ENCODE results near the gene TSPAN3.

Gene TSPAN3

DNA sequence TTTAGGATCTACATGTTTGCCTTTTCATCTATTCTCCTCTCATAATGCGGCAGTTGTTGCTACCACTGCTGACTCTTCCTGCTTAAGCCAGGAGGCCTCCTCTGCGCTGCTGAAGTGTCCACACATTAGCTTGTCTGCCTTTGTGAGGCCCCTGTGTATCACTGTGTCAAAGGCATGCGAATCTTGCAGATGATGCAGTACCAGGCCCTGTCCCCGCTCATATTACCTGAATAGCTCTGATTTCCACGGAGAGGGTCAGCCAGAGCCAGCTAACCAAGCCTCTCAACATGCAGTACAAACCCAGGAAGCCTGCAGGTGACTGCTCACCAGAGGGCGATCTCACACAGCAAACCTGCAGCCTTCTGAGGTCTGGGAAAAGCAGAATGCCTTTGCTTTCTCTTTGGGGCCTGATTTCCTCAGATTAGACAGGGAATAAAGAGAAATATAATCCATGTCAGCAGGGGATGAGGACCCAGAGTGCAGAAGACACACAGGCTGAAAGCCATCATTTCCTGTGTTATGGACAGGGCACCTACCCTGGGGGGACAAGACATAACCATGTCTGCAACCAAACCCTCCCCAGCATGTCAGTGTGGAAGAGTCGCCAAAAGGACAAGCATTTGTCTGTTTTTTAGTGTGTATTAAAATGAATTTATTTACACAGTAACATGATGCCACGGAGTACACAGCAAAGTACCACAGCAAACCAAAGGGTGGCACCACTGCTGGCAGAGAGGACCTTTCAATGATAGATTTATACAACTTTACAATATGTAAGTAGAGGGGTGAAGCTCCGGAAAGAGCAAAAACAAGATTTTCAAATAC is 36.8 kb upstream of the TSPAN3 start:
- Histone ChIP-seq H3K4me3 (ENCODE audit: insufficient read length, low read depth) (no peak overlapping the region), H3K36me3 (ENCODE audit: insufficient read depth, insufficient read length, low read length) (peaks cover 6% of the 10 kb centered on the region), H3K9me3 (ENCODE audit: insufficient read depth, low read length) (no peaks in the 10 kb centered on the region), H3K4me1 (ENCODE audit: insufficient read depth, insufficient read length) (peaks cover 10% of the 10 kb centered on the region), H3K9ac (ENCODE audit: insufficient read length, low read depth) (no peak overlapping the region), H3K27me3 (ENCODE audit: insufficient read depth, insufficient read length) (no peaks in the 10 kb centered on the region)
- peak; percentile 70 for DNase-seq (ENCODE audit: low read depth, low spot score)
- TF ChIP-seq ZNF274 (IDR thresholded peaks at IDR 0.05; ENCODE audit: low read depth, low read length) = no peak
- TF ChIP-seq SUZ12 (IDR thresholded peaks at IDR 0.05; ENCODE audit: extremely low read depth, insufficient read depth, insufficient read length) = no peak
- no peak for TF ChIP-seq YY1 (IDR thresholded peaks at IDR 0.05; ENCODE audit: insufficient read depth, insufficient read length)

DNA sequence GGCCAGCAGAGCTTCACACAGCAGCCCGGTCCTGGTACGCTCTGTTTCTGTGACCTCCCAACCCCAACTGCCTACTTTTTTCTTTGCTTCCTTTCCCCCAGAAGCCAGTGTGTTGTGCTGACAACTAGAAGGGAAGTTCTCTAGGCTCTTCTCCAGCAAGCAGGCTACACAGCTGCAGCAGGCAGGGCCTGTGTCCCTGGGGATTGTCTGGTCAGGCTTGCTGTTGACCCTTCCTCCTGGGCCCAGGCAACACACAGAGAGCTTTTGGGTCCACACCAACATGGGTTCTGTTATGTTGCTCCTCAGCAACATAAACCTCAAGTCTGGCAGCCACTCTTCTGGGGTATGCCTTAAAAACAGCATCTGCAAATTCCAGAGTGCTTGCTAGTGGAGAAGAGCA is 36.2 kb upstream of the TSPAN3 start:
- H3K9me3 ChIP-seq (ENCODE audit: insufficient read depth, low read length) = no peaks in the 10 kb centered on the region
- TF ChIP-seq ZNF274 (IDR thresholded peaks at IDR 0.05; ENCODE audit: low read depth, low read length) = no peak
- TF ChIP-seq YY1 (IDR thresholded peaks at IDR 0.05; ENCODE audit: insufficient read depth, insufficient read length) = no peak
- DNase-seq (ENCODE audit: low read depth, low spot score) = no peak
- H3K4me1 ChIP-seq (ENCODE audit: insufficient read depth, insufficient read length) = peaks cover 10% of the 10 kb centered on the region
- H3K9ac ChIP-seq (ENCODE audit: insufficient read length, low read depth) = no peak overlapping the region
- no peaks in the 10 kb centered on the region for H3K27me3 ChIP-seq (ENCODE audit: insufficient read depth, insufficient read length)
- peaks cover 6% of the 10 kb centered on the region for H3K36me3 ChIP-seq (ENCODE audit: insufficient read depth, insufficient read length, low read length)
- H3K4me3 ChIP-seq (ENCODE audit: insufficient read length, low read depth) = no peak overlapping the region

DNA sequence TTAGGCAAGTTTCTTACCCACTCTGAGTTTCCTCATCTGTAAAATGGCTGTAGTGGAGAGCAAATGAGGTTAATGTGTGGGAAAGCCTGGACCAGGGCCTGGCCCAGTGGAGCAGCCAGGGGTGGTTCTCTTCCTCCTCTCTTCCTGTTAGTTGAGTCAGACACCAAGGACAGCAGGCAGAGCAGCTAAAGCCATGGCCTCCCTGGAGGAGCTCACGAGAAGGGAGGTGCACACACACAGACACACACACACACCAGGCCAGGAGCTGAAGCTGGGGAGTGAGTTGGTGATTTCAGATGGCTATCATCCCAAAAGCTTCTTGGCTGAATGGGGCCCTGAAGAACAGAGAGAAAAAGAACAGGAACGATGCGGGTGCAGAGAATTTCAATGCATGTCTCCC is 33.2 kb upstream of the TSPAN3 start:
- no peak for TF ChIP-seq ZNF274 (IDR thresholded peaks at IDR 0.05; ENCODE audit: low read depth, low read length)
- no peak for TF ChIP-seq SUZ12 (IDR thresholded peaks at IDR 0.05; ENCODE audit: extremely low read depth, insufficient read depth, insufficient read length)
- no peak for TF ChIP-seq YY1 (IDR thresholded peaks at IDR 0.05; ENCODE audit: insufficient read depth, insufficient read length)
- DNase-seq (ENCODE audit: low read depth, low spot score) = no peak
- Histone ChIP-seq H3K4me1 (ENCODE audit: insufficient read depth, insufficient read length) (peaks cover 10% of the 10 kb centered on the region), H3K4me3 (ENCODE audit: insufficient read length, low read depth) (no peak overlapping the region), H3K27me3 (ENCODE audit: insufficient read depth, insufficient read length) (no peaks in the 10 kb centered on the region), H3K9ac (ENCODE audit: insufficient read length, low read depth) (no peak overlapping the region), H3K36me3 (ENCODE audit: insufficient read depth, insufficient read length, low read length) (no peaks in the 10 kb centered on the region), H3K9me3 (ENCODE audit: insufficient read depth, low read length) (no peaks in the 10 kb centered on the region)

DNA sequence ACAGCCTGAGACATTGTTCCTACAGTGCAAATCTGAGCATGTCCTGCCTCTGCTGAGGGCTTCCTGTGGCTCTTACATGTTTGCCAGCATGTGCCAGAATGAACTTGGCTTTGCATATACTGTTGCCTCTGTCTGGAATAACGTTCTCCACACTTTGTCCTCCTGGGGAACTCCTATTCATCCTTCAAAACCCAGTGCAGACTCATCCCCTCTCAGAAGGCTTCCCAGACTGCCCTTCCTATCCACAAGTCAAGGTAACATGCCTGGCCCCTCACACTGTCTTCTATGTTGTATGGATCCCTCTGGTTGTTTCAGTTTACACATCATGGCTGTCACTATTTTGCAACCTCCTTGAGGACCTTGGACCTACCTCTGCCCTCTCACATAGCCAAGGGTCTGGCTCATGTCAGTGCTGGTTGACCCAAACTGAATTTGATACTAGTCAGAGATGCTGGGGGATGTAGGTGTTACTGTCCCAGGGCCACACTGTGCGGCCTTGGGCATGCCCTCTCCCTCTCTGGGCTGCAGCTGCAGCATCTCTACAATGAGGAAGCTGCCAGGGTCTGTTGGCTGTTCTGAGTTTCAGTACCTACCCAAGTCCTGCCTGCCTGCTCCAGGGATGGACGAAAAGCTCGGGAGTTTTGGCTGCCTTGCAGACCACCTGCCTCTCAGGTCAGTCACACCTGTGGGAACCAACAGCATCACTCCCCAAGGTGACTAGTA is 29.0 kb upstream of the TSPAN3 start:
- Histone ChIP-seq H3K4me1 (ENCODE audit: insufficient read depth, insufficient read length) (peaks cover under 1% of the 10 kb centered on the region), H3K27me3 (ENCODE audit: insufficient read depth, insufficient read length) (no peaks in the 10 kb centered on the region), H3K36me3 (ENCODE audit: insufficient read depth, insufficient read length, low read length) (no peaks in the 10 kb centered on the region), H3K9ac (ENCODE audit: insufficient read length, low read depth) (no peak overlapping the region), H3K4me3 (ENCODE audit: insufficient read length, low read depth) (no peak overlapping the region), H3K9me3 (ENCODE audit: insufficient read depth, low read length) (no peaks in the 10 kb centered on the region)
- DNase-seq (ENCODE audit: low read depth, low spot score) = no peak
- no peak for TF ChIP-seq ZNF274 (IDR thresholded peaks at IDR 0.05; ENCODE audit: low read depth, low read length)

DNA sequence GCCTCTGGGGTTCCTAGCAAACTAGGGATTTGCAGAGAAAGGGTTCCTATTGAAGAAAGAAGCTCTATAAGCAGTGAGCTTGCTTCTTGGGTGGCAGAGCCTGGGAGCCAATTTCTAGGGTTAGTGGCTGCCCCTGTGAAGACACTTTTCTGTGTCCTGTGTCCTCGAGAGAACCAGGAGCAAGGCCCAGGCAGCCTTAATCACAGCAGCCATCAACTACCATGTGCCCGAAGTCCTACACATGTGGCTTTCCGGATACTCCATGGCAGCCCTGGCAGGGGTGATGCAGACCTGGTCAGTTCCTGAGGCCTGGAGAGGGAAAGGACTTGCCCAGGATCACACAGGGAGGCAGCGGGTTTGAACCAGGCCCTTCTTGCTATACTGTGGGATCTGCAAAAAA is 27.7 kb upstream of the TSPAN3 start:
- Histone ChIP-seq H3K9me3 (ENCODE audit: insufficient read depth, low read length) (no peaks in the 10 kb centered on the region), H3K4me1 (ENCODE audit: insufficient read depth, insufficient read length) (no peaks in the 10 kb centered on the region), H3K9ac (ENCODE audit: insufficient read length, low read depth) (no peak overlapping the region), H3K36me3 (ENCODE audit: insufficient read depth, insufficient read length, low read length) (no peaks in the 10 kb centered on the region), H3K4me3 (ENCODE audit: insufficient read length, low read depth) (no peak overlapping the region), H3K27me3 (ENCODE audit: insufficient read depth, insufficient read length) (no peaks in the 10 kb centered on the region)
- no peak for TF ChIP-seq SUZ12 (IDR thresholded peaks at IDR 0.05; ENCODE audit: extremely low read depth, insufficient read depth, insufficient read length)
- TF ChIP-seq ZNF274 (IDR thresholded peaks at IDR 0.05; ENCODE audit: low read depth, low read length) = no peak
- TF ChIP-seq YY1 (IDR thresholded peaks at IDR 0.05; ENCODE audit: insufficient read depth, insufficient read length) = no peak
- no peak for DNase-seq (ENCODE audit: low read depth, low spot score)

DNA sequence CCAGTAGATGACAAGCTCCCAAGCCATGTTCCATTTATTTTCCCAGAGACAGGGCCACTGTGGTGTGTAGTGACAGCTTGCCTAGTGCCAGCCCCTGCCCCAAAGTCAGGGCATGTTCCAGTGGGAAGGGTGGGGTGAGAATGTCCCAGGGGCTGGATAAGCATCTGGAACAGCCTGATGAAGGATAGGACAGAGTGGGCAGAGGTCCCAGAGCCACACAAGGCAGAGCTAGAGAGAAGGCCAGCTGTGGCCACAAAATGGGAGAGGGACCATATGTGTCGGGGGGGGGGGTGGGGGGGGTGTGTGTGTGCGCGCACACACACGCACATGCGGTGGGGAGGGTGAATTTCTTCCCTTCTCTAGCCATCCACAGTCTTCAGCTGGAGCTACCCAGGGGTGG is 27.0 kb upstream of the TSPAN3 start:
- Histone ChIP-seq H3K36me3 (ENCODE audit: insufficient read depth, insufficient read length, low read length) (no peaks in the 10 kb centered on the region), H3K4me3 (ENCODE audit: insufficient read length, low read depth) (no peak overlapping the region), H3K9ac (ENCODE audit: insufficient read length, low read depth) (no peak overlapping the region), H3K9me3 (ENCODE audit: insufficient read depth, low read length) (no peaks in the 10 kb centered on the region), H3K27me3 (ENCODE audit: insufficient read depth, insufficient read length) (no peaks in the 10 kb centered on the region), H3K4me1 (ENCODE audit: insufficient read depth, insufficient read length) (no peaks in the 10 kb centered on the region)
- no peak for DNase-seq (ENCODE audit: low read depth, low spot score)
- TF ChIP-seq ZNF274 (IDR thresholded peaks at IDR 0.05; ENCODE audit: low read depth, low read length) (no peak), YY1 (IDR thresholded peaks at IDR 0.05; ENCODE audit: insufficient read depth, insufficient read length) (no peak), SUZ12 (IDR thresholded peaks at IDR 0.05; ENCODE audit: extremely low read depth, insufficient read depth, insufficient read length) (no peak)

DNA sequence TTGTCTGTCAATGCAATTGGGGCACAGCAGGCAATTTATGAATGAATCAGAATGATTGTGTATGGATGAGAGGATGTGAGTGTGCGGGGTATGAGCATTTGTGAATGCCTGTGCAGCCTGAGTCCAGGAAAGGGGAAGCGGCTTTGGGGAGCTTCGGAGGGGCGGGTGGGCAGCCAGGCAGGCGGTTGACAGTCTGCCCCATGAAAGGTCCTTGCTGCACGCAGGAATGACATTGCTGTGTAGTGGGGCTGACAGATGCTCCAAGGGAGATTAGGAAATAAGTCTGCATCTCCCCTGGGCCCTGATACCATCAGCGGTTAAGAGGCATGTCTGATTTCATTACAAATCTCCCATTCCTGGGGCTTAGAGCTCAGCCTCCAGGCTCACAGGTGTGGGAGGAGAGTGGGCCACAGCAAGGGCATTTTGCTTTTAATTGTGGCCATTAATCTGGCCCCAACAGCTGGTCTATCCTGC is 26.4 kb upstream of the TSPAN3 start:
- H3K9me3 ChIP-seq (ENCODE audit: insufficient read depth, low read length) = no peaks in the 10 kb centered on the region
- H3K4me1 ChIP-seq (ENCODE audit: insufficient read depth, insufficient read length) = no peaks in the 10 kb centered on the region
- H3K9ac ChIP-seq (ENCODE audit: insufficient read length, low read depth) = no peak overlapping the region
- no peaks in the 10 kb centered on the region for H3K27me3 ChIP-seq (ENCODE audit: insufficient read depth, insufficient read length)
- DNase-seq (ENCODE audit: low read depth, low spot score) = no peak
- no peak overlapping the region for H3K4me3 ChIP-seq (ENCODE audit: insufficient read length, low read depth)
- H3K36me3 ChIP-seq (ENCODE audit: insufficient read depth, insufficient read length, low read length) = no peaks in the 10 kb centered on the region
- TF ChIP-seq SUZ12 (IDR thresholded peaks at IDR 0.05; ENCODE audit: extremely low read depth, insufficient read depth, insufficient read length) (no peak), YY1 (IDR thresholded peaks at IDR 0.05; ENCODE audit: insufficient read depth, insufficient read length) (no peak), ZNF274 (IDR thresholded peaks at IDR 0.05; ENCODE audit: low read depth, low read length) (no peak)

Measured in NT2/D1 (cell line).